ENCODE data around the gene ERBB3. TPM values are rescaled to one million over a fixed set of nuclear protein-coding genes. Genes with fewer than 3 reads are reported as not detected.
"Not testable (repeated sequence)": the region's sequence is repeated elsewhere in the genome, so short reads cannot be mapped to it uniquely, and the experiment has no call there.

The ERBB3 gene
- total RNA-seq, 2 donors from 2014 or later = 1.1 to 3.2 TPM

DNA sequence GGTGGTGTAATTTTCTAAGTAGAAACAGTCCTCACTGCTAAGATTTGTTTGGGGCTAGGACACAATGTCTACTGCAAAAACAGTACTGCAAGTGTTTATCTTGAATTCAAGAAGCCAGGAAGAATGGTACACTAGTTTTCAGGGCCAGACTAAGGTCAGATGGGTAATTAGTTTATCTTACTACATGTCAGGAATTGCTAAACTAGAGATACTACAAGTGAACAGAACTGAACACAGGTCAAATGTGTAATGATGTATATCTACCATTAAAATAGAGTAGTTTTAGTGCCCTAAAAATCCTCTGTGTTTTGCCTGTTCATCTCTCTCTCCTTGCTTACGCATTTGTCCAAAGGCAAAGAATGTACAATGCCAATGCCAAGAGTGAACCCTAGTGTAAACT lies 34.1 kb downstream of the ERBB3 start:
- ATAC-seq (ENCODE audit: insufficient number of reproducible peaks, low FRiP score, low read depth) (no peak), DNase-seq (ENCODE audit: low spot score) (no peak)
- peaks cover 41% of the 10 kb centered on the region for H3K36me3 ChIP-seq
- no peaks in the 10 kb centered on the region for H3K27me3 ChIP-seq (replicated peaks; ENCODE audit: insufficient read depth)
- H3K27ac ChIP-seq = no peak overlapping the region
- no peaks in the 10 kb centered on the region for H3K9me3 ChIP-seq
- H3K4me1 ChIP-seq (ENCODE audit: control insufficient read depth in 1 of 2, low read depth in 2 of 2) = peaks cover 5 to 14% of the 10 kb centered on the region in 2 donors
- no peak overlapping the region for H3K4me3 ChIP-seq
- TF ChIP-seq, protein P1, sequence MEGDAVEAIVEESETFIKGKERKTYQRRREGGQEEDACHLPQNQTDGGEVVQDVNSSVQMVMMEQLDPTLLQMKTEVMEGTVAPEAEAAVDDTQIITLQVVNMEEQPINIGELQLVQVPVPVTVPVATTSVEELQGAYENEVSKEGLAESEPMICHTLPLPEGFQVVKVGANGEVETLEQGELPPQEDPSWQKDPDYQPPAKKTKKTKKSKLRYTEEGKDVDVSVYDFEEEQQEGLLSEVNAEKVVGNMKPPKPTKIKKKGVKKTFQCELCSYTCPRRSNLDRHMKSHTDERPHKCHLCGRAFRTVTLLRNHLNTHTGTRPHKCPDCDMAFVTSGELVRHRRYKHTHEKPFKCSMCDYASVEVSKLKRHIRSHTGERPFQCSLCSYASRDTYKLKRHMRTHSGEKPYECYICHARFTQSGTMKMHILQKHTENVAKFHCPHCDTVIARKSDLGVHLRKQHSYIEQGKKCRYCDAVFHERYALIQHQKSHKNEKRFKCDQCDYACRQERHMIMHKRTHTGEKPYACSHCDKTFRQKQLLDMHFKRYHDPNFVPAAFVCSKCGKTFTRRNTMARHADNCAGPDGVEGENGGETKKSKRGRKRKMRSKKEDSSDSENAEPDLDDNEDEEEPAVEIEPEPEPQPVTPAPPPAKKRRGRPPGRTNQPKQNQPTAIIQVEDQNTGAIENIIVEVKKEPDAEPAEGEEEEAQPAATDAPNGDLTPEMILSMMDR (IDR thresholded peaks at IDR 0.05) = no peak

DNA sequence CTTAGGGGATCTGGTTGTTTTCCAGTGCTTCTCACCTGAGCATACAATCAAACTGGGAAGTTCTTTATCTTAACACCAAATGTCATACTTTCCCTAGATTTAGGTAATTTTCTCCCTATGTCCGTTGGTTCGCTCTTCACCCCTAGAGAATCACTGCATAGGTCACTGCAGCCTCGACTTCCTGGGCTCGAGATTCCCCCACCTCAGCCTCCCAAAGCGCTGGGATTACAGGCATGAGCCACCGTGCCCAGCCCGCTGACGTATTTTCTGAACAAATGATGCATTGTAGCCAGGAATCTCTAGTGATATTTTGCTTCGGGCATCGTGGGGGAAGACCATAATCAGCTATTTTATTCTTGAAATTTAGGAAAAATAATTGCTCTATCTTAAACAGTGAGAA lies 35.4 kb downstream of the ERBB3 start:
- peaks cover 28% of the 10 kb centered on the region for H3K36me3 ChIP-seq
- H3K27me3 ChIP-seq (replicated peaks; ENCODE audit: insufficient read depth) = no peaks in the 10 kb centered on the region
- peak overlapping the region; percentile 97 to 99 for H3K27ac ChIP-seq
- TF ChIP-seq, protein P1 (IDR thresholded peaks at IDR 0.05) = no peak
- DNase-seq (ENCODE audit: low spot score) (no peak), ATAC-seq (ENCODE audit: insufficient number of reproducible peaks, low FRiP score, low read depth) (no peak)
- peaks cover 7 to 26% of the 10 kb centered on the region in 2 donors for H3K4me1 ChIP-seq (ENCODE audit: control insufficient read depth in 1 of 2, low read depth in 2 of 2)
- no peaks in the 10 kb centered on the region for H3K9me3 ChIP-seq
- H3K4me3 ChIP-seq = peak overlapping the region; percentile 97

DNA sequence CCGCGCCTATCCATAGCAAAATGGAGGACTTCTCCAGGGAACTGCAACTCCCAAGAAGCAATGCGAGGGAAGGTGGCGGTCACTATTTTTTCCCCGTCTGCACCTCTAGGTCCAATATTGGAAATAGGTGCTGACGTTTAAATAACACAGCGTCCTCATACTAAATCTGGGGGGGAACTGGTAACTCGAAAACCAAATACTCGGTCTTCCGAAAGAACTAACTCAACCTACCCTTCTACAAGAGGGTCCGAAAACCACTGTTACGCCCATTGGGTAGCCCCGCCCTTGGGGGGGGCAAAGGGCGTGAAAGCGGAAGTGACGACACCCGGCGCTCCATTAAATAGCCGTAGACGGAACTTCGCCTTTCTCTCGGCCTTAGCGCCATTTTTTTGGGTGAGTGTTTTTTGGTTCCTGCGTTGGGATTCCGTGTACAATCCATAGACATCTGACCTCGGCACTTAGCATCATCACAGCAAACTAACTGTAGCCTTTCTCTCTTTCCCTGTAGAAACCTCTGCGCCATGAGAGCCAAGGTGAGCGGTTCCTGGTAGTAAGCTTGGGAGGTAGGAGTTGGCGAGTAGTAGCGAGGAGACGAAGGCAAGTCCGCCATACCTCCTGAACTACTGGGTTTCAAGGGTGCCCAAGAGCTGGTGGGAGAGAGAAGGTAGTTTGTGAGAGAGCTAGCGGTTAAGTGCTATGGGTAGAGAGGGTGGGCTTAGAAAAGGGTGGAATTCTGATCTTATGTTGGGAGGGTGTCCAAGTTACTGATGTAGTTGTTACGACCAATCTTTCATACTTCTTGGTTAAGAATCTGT lies 36.5 kb downstream of the ERBB3 start, which contains the start of gene RPL41:
TSS of gene RPL41 (plus strand) at position 367 of the 815 bp plus-strand sequence.
- Histone ChIP-seq H3K27me3 (replicated peaks; ENCODE audit: insufficient read depth) (no peaks in the 10 kb centered on the region), H3K4me1 (ENCODE audit: control insufficient read depth in 1 of 2, low read depth in 2 of 2) (peaks cover 7 to 27% of the 10 kb centered on the region in 2 donors), H3K4me3 (peak within 1 kb of the TSS; percentile 97), H3K36me3 (peaks cover 26% of the 10 kb centered on the region), H3K9me3 (no peaks in the 10 kb centered on the region), H3K27ac (peak within 1 kb of the TSS; percentile 97 to 99)
- ATAC-seq (ENCODE audit: insufficient number of reproducible peaks, low FRiP score, low read depth) (peak; percentile 75), DNase-seq (ENCODE audit: low spot score) (peak; percentile 70)
- TF ChIP-seq, protein P1 (IDR thresholded peaks at IDR 0.05) = no peak

DNA sequence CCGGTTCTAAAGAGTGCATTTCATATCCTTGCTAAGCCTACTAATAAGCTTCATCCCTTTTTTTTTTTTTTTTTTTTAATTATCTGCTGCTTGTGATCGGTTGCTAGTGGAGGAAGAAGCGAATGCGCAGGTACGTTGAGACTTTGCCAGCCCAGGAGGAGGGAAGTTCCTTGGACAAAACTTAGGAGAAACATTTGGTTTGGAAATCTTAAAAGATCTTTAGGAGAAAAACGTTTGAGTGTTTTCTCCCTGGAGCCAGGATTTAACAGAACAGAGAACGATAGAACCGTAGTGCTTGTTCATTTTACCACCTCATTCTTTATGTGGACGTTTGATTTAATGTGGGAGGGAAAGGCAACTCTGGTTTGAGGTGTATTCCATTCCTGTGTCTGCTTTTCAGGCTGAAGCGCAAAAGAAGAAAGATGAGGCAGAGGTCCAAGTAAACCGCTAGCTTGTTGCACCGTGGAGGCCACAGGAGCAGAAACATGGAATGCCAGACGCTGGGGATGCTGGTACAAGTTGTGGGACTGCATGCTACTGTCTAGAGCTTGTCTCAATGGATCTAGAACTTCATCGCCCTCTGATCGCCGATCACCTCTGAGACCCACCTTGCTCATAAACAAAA lies 37.2 kb downstream of the ERBB3 start:
- ATAC-seq (ENCODE audit: insufficient number of reproducible peaks, low FRiP score, low read depth) = not testable (repeated sequence)

GRCh38 chr12:56117778-56118687 lies 38.1 kb downstream of the ERBB3 start, which contains the start of gene ZC3H10:
Gene ZC3H10 (plus strand): TSS chr12:56118266. CDS start chr12:56120563, 2,297 bp downstream.
- peak within 1 kb of the TSS; percentile 97 to 99 for H3K27ac ChIP-seq
- peak within 1 kb of the TSS; percentile 97 for H3K4me3 ChIP-seq
- DNase-seq (ENCODE audit: low spot score) (peak; percentile 97), ATAC-seq (ENCODE audit: insufficient number of reproducible peaks, low FRiP score, low read depth) (peak; percentile 71)
- H3K27me3 ChIP-seq (replicated peaks; ENCODE audit: insufficient read depth) = no peaks in the 10 kb centered on the region
- peaks cover 16% of the 10 kb centered on the region for H3K36me3 ChIP-seq
- TF ChIP-seq, protein P1 (IDR thresholded peaks at IDR 0.05) = no peak
- H3K4me1 ChIP-seq (ENCODE audit: control insufficient read depth in 1 of 2, low read depth in 2 of 2) = peaks cover 7 to 27% of the 10 kb centered on the region in 2 donors
- H3K9me3 ChIP-seq = no peaks in the 10 kb centered on the region

More for the DNA sequence above, 37.2 kb downstream of the ERBB3 start:
- not testable (repeated sequence) for DNase-seq (ENCODE audit: low spot score); H3K27me3 ChIP-seq (replicated peaks; ENCODE audit: insufficient read depth); H3K9me3 ChIP-seq
- Histone ChIP-seq H3K27ac (peak overlapping the region; percentile 97 to 99), H3K36me3 (peaks cover 24% of the 10 kb centered on the region), H3K4me3 (peak overlapping the region; percentile 97), H3K4me1 (ENCODE audit: control insufficient read depth in 1 of 2, low read depth in 2 of 2) (peaks cover 7 to 27% of the 10 kb centered on the region in 2 donors)

All from thoracic aorta (tissue), 2 donors.